Hematopoietic multipotent progenitor cell treated with erythropoietin and hydrocortisone succinate and interleukin-3 and kit ligand, for 15 days (in vitro differentiated cells): ENCODE data around the gene SDK2.

Experiments
- DNase-seq: peaks from one replicate; pipeline ENCODE4 v3.0.0-alpha.2; 2015; ENCODE audit warnings: low spot score

SDK2 gene

GRCh38 chr17:73419051-73419450 is 225.2 kb downstream of the SDK2 start:
- DNase-seq = no peak

- DNase-seq = no peak
Measured at GRCh38 chr17:73415782-73416181, 228.5 kb downstream of the SDK2 start.

DNA sequence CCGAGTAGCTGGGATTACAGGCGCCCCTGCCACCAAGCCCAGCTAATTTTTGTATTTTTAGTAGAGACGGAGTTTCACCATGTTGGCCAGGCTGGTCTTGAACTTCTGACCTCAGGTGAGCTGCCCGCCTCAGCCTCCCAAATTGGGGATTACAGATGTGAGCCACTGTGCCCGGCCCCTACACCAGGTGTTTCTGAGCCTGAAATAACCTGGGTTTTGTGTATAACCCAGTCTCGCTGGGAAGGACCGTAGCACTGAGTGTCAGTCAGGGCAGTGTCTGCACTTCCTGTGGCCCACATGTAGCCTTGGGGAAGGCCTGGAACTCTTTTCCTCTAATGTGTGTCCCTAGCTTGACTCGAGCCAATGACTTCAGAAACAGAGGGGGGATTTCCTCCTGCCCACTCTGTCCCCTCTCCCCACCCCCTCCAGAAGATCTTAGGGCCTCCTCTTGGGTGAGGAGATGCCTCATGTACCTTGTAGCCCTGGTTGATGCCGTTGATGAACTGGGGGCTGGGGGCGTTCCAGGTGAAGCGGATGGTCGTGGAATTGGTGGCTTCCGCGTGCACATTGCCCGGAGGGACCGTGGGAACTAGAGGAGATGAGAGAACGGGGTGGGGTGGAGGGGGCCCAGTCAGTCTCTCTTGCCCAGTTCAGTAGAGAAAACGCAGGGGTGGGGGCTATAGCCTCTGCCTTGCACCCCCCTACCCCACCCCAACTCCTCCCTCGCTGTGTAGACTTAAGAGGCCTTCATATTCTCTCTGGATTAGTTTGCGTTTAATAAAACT is 229.9 kb downstream of the SDK2 start:
- no peak for DNase-seq

- DNase-seq = no peak
Measured at GRCh38 chr17:73412914-73413313, 231.3 kb downstream of the SDK2 start.

DNA sequence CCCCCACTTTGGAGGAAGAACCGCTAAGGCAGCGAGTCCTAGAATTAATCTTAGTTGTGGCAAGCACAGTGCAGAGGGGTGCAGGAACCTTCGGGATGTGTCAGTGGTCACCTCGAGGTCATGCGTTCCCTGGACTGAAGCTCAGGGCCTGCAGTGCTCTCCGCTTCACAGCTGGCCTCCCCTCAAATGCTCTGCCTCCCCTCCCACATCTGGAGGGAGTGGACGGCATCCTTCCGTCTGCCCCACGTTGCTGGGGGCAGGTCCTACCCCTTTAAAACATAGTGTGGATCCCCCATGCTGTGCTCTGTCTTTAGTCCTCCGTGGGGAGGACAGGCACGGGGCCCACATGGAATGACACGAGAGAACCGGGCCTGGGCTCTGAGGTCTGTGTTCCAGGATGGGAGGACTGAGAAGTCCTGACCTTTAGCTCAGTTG is 232.9 kb downstream of the SDK2 start:
- no peak for DNase-seq

- DNase-seq = no peak
Measured at GRCh38 chr17:73410586-73411312, 233.5 kb downstream of the SDK2 start.

DNA sequence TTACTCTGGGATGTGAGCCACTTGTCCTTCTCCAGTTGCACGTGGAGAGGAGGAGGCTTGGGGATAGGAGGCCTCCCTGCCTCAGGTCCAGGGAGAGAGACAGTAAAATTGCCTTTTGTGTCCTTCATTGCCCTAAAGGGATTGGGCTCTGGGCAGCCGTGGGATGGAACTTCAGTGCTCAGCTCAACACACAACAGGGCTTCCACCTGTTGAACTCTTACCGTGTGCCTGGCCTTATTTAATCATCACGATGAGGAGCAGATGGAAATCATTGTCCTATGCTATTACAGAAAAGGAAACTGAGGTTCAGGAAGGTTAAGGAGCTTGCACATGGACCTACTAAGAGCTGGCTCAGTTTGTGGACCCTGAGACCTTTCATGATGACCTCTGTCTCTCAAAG is 240.0 kb downstream of the SDK2 start:
- DNase-seq = no peak

GRCh38 chr17:73402466-73402865 is 241.8 kb downstream of the SDK2 start:
- DNase-seq = no peak

DNA sequence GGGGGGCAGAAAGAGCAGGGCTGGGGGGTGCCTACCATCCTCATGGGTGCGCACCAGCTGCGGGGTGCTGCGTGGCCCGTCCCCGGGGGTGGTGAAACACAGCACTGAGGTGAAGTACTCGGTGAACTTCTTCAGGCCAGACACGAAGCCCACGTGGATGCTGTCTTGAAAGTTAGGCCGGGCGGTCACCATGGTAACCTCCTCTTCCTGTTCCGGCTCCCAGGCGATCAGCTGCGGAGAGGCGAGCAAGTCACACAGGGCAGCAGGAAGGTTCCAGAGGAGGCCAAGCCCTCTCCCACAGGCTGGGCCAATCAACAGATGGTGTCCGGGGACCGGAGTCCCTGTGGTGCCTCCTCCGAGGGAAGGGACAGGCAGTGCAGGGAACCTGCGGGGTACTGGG is 242.3 kb downstream of the SDK2 start:
- DNase-seq = no peak

DNA sequence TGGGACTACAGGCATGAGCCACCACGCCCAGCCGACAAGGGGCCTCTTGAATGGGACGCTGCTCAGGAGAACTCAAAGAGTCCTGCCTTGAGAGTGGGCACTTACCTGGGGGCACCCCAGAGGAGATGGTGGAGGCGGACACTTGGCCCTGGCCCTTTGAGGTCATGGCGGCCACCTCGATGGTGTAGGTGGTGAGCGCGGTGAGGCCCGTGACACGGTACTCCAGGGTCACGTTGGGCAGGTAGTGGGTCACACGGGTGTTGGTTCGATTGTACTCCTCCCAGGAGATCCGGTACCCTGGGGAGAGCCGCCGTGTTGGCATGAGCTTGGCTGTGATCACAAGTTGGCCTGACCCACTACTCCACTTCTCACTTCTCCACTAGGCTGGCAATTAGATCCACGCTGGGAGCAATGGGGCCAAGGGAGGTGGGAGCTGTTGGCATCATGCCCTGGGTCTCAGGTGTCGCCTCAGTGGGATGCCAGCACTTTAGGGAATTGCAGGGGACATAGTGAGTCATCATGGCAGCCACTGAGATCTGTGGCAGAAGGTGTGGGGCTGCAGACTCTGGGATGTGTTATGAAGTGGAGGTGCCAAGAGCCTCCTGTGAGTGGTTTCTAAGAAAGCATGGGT is 243.2 kb downstream of the SDK2 start:
- no peak for DNase-seq

DNA sequence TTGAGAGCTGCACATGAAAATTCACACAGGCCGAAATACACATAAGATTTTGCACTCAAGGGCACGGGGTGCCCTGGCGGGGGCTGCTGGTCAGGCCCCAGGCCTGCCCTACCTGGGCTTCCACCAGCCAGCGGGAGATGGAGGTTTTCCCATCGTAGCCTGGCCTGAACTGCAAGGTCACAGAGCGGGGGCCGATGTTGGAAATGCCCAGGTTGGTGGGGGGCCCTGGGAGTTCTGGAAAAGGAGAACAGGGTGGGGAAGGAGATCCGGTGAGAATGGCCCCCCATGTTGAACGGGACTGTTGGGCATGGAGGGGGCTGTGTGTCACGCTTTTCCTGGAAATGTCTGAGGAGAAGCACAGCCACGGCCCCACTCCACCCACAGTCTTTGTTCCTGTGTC is 245.2 kb downstream of the SDK2 start:
- no peak for DNase-seq

GRCh38 chr17:73397856-73398540 is 246.2 kb downstream of the SDK2 start:
- DNase-seq = no peak

GRCh38 chr17:73397278-73397826 is 246.9 kb downstream of the SDK2 start:
- DNase-seq = no peak

- DNase-seq = no peak
Measured at GRCh38 chr17:73396431-73397277, 247.6 kb downstream of the SDK2 start.

GRCh38 chr17:73394512-73395450 is 249.5 kb downstream of the SDK2 start:
- no peak for DNase-seq

- DNase-seq = no peak
Measured at GRCh38 chr17:73393962-73394361, 250.3 kb downstream of the SDK2 start.

GRCh38 chr17:73393381-73393780 is 250.9 kb downstream of the SDK2 start:
- no peak for DNase-seq

- no peak for DNase-seq
Measured at GRCh38 chr17:73391331-73392265, 252.6 kb downstream of the SDK2 start.

- DNase-seq = no peak
Measured at GRCh38 chr17:73390851-73391250, 253.4 kb downstream of the SDK2 start.
